Skeletal muscle tissue (tissue), 4 donors: ENCODE results near the gene SORL1. TPM values are rescaled to one million over a fixed set of nuclear protein-coding genes. Genes with fewer than 3 reads are reported as not detected.

ENCODE experiments used
- H3K27ac ChIP-seq: one replicate; pipeline ENCODE4 v1.7.0; 2013; ENCODE audit warnings: mild to moderate bottlenecking, low read depth, low read length, inconsistent platforms
- H3K27me3 ChIP-seq, 3 donors: one replicate each; pipeline ENCODE4 v1.7.0; 2013; ENCODE audit warnings: low read length in 3 of 3; ENCODE audit not compliant: control insufficient read depth in 3 of 3, insufficient read depth in 3 of 3
- H3K36me3 ChIP-seq, 3 donors: one replicate each; pipeline ENCODE4 v1.7.0; 2013; ENCODE audit warnings: low read length in 3 of 3; ENCODE audit not compliant: control insufficient read depth in 3 of 3, insufficient read depth in 3 of 3
- H3K4me1 ChIP-seq, 3 donors: one replicate each; pipeline ENCODE4 v1.7.0; 2013; ENCODE audit warnings: low read length in 3 of 3, mild to moderate bottlenecking in 3 of 3; ENCODE audit not compliant: control insufficient read depth in 3 of 3, insufficient read depth in 3 of 3
- H3K4me3 ChIP-seq, 3 donors: one replicate each; pipeline ENCODE4 v1.7.0; 2013; ENCODE audit warnings: low read length in 3 of 3
- H3K9ac ChIP-seq, 3 donors: one replicate each; pipeline ENCODE4 v1.7.0; 2013; ENCODE audit warnings: low read length in 3 of 3, mild to moderate bottlenecking in 3 of 3, moderate library complexity in 2 of 3, low read depth in 1 of 3
- H3K9me3 ChIP-seq, 3 donors: one replicate each; pipeline ENCODE4 v1.7.0; 2013; ENCODE audit warnings: low read length in 3 of 3; ENCODE audit not compliant: control insufficient read depth in 3 of 3
- total RNA-seq: library from RNA; depleted of rRNA; stranded (reverse); fragments of >200 nt; gene quantifications from one replicate; pipeline ENCODE4 v1.2.3, GENCODE V29; 2014
- donor health status: Osteomylitis.

The SORL1 gene
- total RNA-seq, 1 donor from 2014 or later: 6.3 TPM

- no peaks in the 10 kb centered on the region for H3K27me3 ChIP-seq
- H3K9me3 ChIP-seq: no peaks in the 10 kb centered on the region
- H3K4me3 ChIP-seq: no peak overlapping the region
- H3K27ac ChIP-seq: no peak overlapping the region
- no peak overlapping the region for H3K9ac ChIP-seq
- peaks cover 5 to 11% (median 7%) of the 10 kb centered on the region in 3 donors for H3K4me1 ChIP-seq
- no peaks in the 10 kb centered on the region for H3K36me3 ChIP-seq
Observed at GRCh38 chr11:121415856-121416255, 36.3 kb upstream of the SORL1 start.

DNA sequence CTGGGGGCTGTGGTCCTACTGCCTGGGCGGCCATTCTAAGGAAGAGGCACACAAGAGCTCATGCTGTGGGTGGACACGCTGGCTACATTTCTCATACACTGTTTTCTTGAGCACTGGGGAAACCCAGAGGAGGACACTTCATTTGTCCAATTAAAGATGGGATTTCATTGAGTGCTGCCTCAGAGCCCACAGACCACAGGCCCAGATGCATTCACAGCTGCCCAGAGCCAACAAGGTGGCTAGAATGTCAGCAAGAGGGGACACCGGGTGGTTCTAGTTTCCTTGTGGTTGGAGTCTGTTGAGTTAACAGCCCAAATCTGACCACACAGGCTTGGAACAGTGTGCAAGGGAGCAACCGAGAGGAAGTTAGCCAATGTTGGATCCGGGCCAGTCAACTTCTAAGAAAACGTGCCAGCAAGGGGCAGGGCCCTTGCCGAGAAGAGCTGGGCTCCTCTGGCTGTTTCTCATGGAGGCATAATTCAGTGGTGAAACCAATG, 35.0 kb upstream of the SORL1 start:
- Histone ChIP-seq H3K9ac (no peak overlapping the region), H3K27me3 (no peaks in the 10 kb centered on the region), H3K4me3 (no peak overlapping the region), H3K36me3 (no peaks in the 10 kb centered on the region), H3K27ac (peak overlapping the region; percentile 50), H3K9me3 (no peaks in the 10 kb centered on the region), H3K4me1 (peaks cover 5 to 11% (median 7%) of the 10 kb centered on the region in 3 donors)

GRCh38 chr11:121417607-121418006, 34.5 kb upstream of the SORL1 start:
- Histone ChIP-seq H3K4me1 (peaks cover 5 to 11% (median 7%) of the 10 kb centered on the region in 3 donors), H3K27me3 (no peaks in the 10 kb centered on the region), H3K9me3 (no peaks in the 10 kb centered on the region), H3K4me3 (no peak overlapping the region), H3K9ac (no peak overlapping the region), H3K27ac (peak overlapping the region; percentile 50), H3K36me3 (no peaks in the 10 kb centered on the region)

DNA sequence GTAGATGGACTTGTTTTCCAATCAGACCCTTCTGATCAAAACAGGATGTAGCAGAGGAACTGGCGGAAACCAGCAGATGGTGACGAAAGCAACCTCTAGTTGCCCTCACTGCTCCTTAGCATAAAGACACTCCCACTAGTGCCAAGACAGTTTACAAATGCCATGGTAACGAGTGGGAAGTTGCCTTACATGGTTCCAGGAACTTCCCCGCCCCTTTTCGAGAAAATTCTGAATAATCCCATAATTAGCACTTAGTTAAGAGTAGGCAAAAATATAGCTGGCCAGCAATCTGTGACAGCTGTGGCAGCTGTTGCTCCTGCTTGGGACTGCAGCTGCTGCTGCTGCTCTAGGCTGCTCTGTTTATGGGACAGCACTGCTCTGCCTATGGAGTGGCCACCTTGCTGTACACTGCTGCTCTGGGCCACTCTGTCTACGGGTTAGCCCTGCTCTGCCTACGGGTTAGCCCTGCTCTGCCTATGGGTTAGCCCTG, 33.4 kb upstream of the SORL1 start:
- Histone ChIP-seq H3K9me3 (no peaks in the 10 kb centered on the region), H3K4me3 (no peak overlapping the region), H3K36me3 (no peaks in the 10 kb centered on the region), H3K27me3 (no peaks in the 10 kb centered on the region), H3K27ac (peak overlapping the region; percentile 50), H3K9ac (no peak overlapping the region), H3K4me1 (peaks cover 5 to 11% (median 7%) of the 10 kb centered on the region in 3 donors)

DNA sequence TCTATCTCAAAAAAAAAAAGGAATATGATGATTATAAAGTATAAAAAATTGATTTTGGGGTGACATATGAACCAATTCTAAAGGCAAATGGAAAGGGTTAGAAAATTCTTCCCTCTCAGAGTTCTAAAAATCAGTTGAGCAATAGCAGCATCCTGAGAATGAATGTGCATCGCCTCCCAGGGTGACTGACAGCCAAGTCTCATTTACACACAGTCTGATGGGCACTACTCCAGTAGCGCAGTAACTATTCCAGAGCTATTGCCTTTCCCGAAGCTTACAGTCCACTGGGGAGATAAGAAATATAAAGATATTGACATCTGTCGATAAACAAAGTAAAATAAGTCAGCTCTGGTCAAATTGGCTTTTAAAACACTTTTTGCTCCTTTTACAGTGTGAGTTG, 32.3 kb upstream of the SORL1 start:
- H3K9me3 ChIP-seq: no peaks in the 10 kb centered on the region
- no peak overlapping the region for H3K4me3 ChIP-seq
- no peak overlapping the region for H3K9ac ChIP-seq
- H3K36me3 ChIP-seq: no peaks in the 10 kb centered on the region
- H3K27ac ChIP-seq: no peak overlapping the region
- peaks cover 5 to 11% (median 7%) of the 10 kb centered on the region in 3 donors for H3K4me1 ChIP-seq
- H3K27me3 ChIP-seq: peaks cover 0 to 2% (median 0%) of the 10 kb centered on the region in 3 donors

DNA sequence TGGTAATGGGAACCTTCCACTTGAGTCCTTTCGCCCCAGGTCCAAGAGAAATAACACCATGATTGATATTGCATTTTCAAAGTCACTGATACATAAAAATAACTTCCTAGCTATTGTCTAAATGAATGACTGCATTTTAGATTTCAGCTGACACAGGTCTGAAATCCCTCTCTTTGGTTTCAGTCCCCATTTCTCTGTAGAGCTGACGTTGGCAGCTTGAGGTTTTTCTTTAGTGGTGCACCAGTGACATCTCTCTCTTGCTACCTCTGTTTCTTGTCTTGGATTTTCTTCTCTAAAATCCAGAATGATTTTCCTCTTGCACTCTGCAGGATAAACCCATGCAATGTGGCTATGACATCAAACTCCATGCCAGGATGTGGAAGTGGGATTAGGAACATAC, 31.7 kb upstream of the SORL1 start:
- Histone ChIP-seq H3K36me3 (no peaks in the 10 kb centered on the region), H3K27ac (no peak overlapping the region), H3K9me3 (no peaks in the 10 kb centered on the region), H3K9ac (no peak overlapping the region), H3K27me3 (peaks cover 0 to 2% (median 0%) of the 10 kb centered on the region in 3 donors), H3K4me1 (peaks cover 5 to 11% (median 7%) of the 10 kb centered on the region in 3 donors), H3K4me3 (no peak overlapping the region)

- Histone ChIP-seq H3K36me3 (no peaks in the 10 kb centered on the region), H3K9ac (no peak overlapping the region), H3K27me3 (peaks cover 0 to 2% (median under 1%) of the 10 kb centered on the region in 3 donors), H3K27ac (no peak overlapping the region), H3K4me1 (peaks cover 5 to 11% (median 7%) of the 10 kb centered on the region in 3 donors), H3K4me3 (no peak overlapping the region), H3K9me3 (no peaks in the 10 kb centered on the region)
Observed at GRCh38 chr11:121421149-121421901, 30.8 kb upstream of the SORL1 start.

DNA sequence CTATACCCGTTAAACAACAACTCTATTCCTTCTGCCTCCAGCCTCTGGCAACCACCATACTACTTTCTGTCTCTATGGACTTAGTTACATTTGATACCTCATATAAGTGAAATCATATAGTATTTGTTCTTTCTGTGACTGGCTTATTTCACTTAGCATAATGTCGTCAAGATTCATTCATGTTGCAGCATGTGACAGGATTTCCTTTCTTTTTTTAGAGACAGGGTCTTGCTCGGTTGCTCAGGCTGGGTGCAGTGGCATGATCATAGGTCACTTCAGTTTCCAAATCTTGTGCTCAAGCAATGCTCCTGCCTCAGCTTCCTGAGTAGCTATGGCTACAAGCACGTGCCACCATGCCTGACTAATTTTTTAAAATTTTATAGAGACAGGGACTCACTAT, 29.4 kb upstream of the SORL1 start:
- Histone ChIP-seq H3K9me3 (no peaks in the 10 kb centered on the region), H3K27me3 (peaks cover 0 to 7% (median 3%) of the 10 kb centered on the region in 3 donors), H3K27ac (no peak overlapping the region), H3K36me3 (no peaks in the 10 kb centered on the region), H3K4me1 (peaks cover 0 to 9% (median 3%) of the 10 kb centered on the region in 3 donors), H3K9ac (no peak overlapping the region), H3K4me3 (no peak overlapping the region)

GRCh38 chr11:121425828-121426227, 26.3 kb upstream of the SORL1 start:
- no peak overlapping the region for H3K4me3 ChIP-seq
- peaks cover 4 to 16% (median 7%) of the 10 kb centered on the region in 3 donors for H3K27me3 ChIP-seq
- no peak overlapping the region for H3K9ac ChIP-seq
- H3K36me3 ChIP-seq: no peaks in the 10 kb centered on the region
- no peak overlapping the region for H3K27ac ChIP-seq
- no peaks in the 10 kb centered on the region for H3K9me3 ChIP-seq
- peaks cover 0 to 5% (median 3%) of the 10 kb centered on the region in 3 donors for H3K4me1 ChIP-seq
